Measurements from ENCODE around the gene KCNK3. TPM values are rescaled to one million over a fixed set of nuclear protein-coding genes. Genes with fewer than 3 reads are reported as not detected.

KCNK3 gene
- total RNA-seq, 1 donor from 2014 or later: 9.6 TPM

DNA sequence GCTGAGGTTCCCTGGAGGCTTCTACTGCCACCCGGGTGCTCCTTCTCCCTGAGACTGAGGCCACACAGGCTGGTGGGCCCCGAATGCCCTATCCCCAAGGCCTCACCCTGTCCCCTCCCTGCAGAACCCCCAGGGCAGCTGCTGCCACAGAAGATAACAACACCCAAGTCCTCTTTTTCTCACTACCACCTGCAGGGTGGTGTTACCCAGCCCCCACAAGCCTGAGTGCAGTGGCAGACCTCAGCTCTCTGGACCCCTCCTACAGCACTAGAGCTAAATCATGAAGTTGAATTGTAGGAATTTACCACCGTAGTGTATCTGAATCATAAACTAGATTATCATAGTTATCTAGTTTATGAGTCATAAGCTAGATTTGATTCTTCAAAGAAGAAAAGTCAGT lies 86.0 kb downstream of the KCNK3 start:
- no peak for DNase-seq (ENCODE audit: low read depth)

GRCh38 chr2:26780203-26780760 lies 87.8 kb downstream of the KCNK3 start:
- DNase-seq (ENCODE audit: low read depth): no peak

Other genes starting within 250 kb of the KCNK3 start
- gene OTOF, start 214.6 kb upstream of the KCNK3 start, total RNA-seq: under 0.01 and 0.15 TPM in 2 replicates
- gene CIB4, start 51.4 kb upstream of the KCNK3 start, total RNA-seq: not detected in 2 replicates
- gene SLC35F6, start 71.6 kb downstream of the KCNK3 start, total RNA-seq: 41.3 and 62.2 TPM in 2 replicates
- gene CENPA, start 93.3 kb downstream of the KCNK3 start, total RNA-seq: 0.50 and 5.6 TPM in 2 replicates
- not detected in 2 replicates for gene DPYSL5, start 155.4 kb downstream of the KCNK3 start, total RNA-seq

All from renal cortical epithelial cell (primary cell).